Measurements from ENCODE around the gene ABCB11. TPM values are rescaled to one million over a fixed set of nuclear protein-coding genes. Genes with fewer than 3 reads are reported as not detected.

Gene ABCB11
- polyA plus RNA-seq, 1 donor from 2014 or later: not detected

DNA sequence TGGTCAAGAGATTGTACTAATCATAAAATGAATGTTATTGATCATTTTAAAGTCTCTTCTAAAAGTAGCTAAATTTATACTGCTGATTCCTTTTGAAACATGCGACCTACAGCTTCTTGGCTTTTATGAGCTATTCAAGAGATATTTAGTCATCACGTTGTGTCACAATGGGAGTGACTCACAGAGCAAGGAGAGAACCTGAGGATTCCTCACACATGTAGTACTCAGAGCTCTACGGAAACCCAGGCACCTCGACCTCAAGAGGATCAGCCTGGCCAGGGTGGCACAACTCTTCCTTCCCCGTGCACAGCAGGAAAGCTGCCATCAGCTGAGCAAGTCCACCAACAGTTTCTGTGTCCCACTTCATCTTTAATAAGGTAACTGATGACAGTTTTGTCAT is 38.2 kb upstream of the ABCB11 start, which contains the start of gene DHRS9:
TSS of gene DHRS9 (plus strand) at position 223 of the 400 bp plus-strand sequence. CDS start 12,019 bp downstream, outside the sequence.
- H2AFZ ChIP-seq (ENCODE audit: low read depth, low read length): no peak within 1 kb of the TSS
- no peaks in the 10 kb centered on the region for H3K79me2 ChIP-seq (replicated peaks; ENCODE audit: insufficient read depth, low read length)
- H4K20me1 ChIP-seq (ENCODE audit: insufficient read depth): no peaks in the 10 kb centered on the region
- H3K9me3 ChIP-seq (ENCODE audit: low read length): no peaks in the 10 kb centered on the region
- no peaks in the 10 kb centered on the region for H3K36me3 ChIP-seq (ENCODE audit: insufficient read depth, low read length)
- TF ChIP-seq EP300 (conservative IDR thresholded peaks at IDR 0.05; ENCODE audit: poor library complexity, severe bottlenecking) (no peak), POLR2AphosphoS5 (IDR thresholded peaks at IDR 0.05) (no peak), SMC3 (conservative IDR thresholded peaks at IDR 0.05; ENCODE audit: poor library complexity) (no peak), EZH2 (IDR thresholded peaks at IDR 0.05; ENCODE audit: borderline replicate concordance, insufficient read depth, low read length, poor library complexity, severe bottlenecking) (no peak), TAF1 (IDR thresholded peaks at IDR 0.05; ENCODE audit: low read depth) (no peak)
- H3K27me3 ChIP-seq (ENCODE audit: insufficient read depth, low read depth, low read length): no peaks in the 10 kb centered on the region
- H3K4me2 ChIP-seq (ENCODE audit: low read length): no peak within 1 kb of the TSS
- no peak within 1 kb of the TSS for H3K9ac ChIP-seq (ENCODE audit: low read length)
- H3K9me2 ChIP-seq (ENCODE audit: insufficient read depth, low read length): no peaks in the 10 kb centered on the region
- no peak within 1 kb of the TSS for H3K27ac ChIP-seq (ENCODE audit: low read length)
- H3K4me3 ChIP-seq (ENCODE audit: low read length): no peak within 1 kb of the TSS
- H3F3A ChIP-seq (ENCODE audit: insufficient read depth, low read length, poor library complexity, severe bottlenecking): no peaks in the 10 kb centered on the region

DNA sequence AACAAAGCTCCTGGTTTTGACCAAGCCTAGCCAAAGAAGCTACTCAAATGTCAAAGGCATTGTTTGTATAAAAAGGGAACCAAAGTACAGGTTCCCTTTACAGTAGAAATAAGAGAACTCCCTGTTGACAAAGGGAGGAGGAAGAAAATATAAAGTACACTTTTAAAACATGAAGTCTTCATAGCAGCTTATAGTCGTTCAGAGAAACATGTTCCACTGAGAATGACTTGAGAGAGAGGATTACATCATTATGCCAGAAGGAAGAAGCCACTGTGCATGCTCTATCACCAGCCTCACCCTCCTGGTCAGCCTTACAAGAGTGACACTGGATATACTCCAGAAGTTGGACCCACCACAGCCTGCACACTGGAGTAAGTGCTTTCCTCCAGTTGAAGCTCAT is 35.8 kb upstream of the ABCB11 start:
- Histone ChIP-seq H3K27ac (ENCODE audit: low read length) (no peak overlapping the region), H3K9ac (ENCODE audit: low read length) (no peak overlapping the region), H3K4me2 (ENCODE audit: low read length) (no peak overlapping the region), H3K9me3 (ENCODE audit: low read length) (no peaks in the 10 kb centered on the region), H3K27me3 (ENCODE audit: insufficient read depth, low read depth, low read length) (no peaks in the 10 kb centered on the region), H3K79me2 (replicated peaks; ENCODE audit: insufficient read depth, low read length) (no peaks in the 10 kb centered on the region), H4K20me1 (ENCODE audit: insufficient read depth) (no peaks in the 10 kb centered on the region), H3K4me3 (ENCODE audit: low read length) (no peak overlapping the region), H3F3A (ENCODE audit: insufficient read depth, low read length, poor library complexity, severe bottlenecking) (no peaks in the 10 kb centered on the region), H2AFZ (ENCODE audit: low read depth, low read length) (no peak overlapping the region), H3K9me2 (ENCODE audit: insufficient read depth, low read length) (no peaks in the 10 kb centered on the region), H3K36me3 (ENCODE audit: insufficient read depth, low read length) (no peaks in the 10 kb centered on the region)
- TF ChIP-seq EP300 (conservative IDR thresholded peaks at IDR 0.05; ENCODE audit: poor library complexity, severe bottlenecking) (no peak), MXI1 (conservative IDR thresholded peaks at IDR 0.05; ENCODE audit: poor library complexity, severe bottlenecking) (no peak), SMC3 (conservative IDR thresholded peaks at IDR 0.05; ENCODE audit: poor library complexity) (no peak), TAF1 (IDR thresholded peaks at IDR 0.05; ENCODE audit: low read depth) (no peak), EZH2 (IDR thresholded peaks at IDR 0.05; ENCODE audit: borderline replicate concordance, insufficient read depth, low read length, poor library complexity, severe bottlenecking) (no peak), RAD21 (conservative IDR thresholded peaks at IDR 0.05) (no peak), POLR2AphosphoS5 (IDR thresholded peaks at IDR 0.05) (no peak)
- TF ChIP-seq, protein P1, sequence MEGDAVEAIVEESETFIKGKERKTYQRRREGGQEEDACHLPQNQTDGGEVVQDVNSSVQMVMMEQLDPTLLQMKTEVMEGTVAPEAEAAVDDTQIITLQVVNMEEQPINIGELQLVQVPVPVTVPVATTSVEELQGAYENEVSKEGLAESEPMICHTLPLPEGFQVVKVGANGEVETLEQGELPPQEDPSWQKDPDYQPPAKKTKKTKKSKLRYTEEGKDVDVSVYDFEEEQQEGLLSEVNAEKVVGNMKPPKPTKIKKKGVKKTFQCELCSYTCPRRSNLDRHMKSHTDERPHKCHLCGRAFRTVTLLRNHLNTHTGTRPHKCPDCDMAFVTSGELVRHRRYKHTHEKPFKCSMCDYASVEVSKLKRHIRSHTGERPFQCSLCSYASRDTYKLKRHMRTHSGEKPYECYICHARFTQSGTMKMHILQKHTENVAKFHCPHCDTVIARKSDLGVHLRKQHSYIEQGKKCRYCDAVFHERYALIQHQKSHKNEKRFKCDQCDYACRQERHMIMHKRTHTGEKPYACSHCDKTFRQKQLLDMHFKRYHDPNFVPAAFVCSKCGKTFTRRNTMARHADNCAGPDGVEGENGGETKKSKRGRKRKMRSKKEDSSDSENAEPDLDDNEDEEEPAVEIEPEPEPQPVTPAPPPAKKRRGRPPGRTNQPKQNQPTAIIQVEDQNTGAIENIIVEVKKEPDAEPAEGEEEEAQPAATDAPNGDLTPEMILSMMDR (IDR thresholded peaks at IDR 0.05; ENCODE audit: poor library complexity, severe bottlenecking): no peak

DNA sequence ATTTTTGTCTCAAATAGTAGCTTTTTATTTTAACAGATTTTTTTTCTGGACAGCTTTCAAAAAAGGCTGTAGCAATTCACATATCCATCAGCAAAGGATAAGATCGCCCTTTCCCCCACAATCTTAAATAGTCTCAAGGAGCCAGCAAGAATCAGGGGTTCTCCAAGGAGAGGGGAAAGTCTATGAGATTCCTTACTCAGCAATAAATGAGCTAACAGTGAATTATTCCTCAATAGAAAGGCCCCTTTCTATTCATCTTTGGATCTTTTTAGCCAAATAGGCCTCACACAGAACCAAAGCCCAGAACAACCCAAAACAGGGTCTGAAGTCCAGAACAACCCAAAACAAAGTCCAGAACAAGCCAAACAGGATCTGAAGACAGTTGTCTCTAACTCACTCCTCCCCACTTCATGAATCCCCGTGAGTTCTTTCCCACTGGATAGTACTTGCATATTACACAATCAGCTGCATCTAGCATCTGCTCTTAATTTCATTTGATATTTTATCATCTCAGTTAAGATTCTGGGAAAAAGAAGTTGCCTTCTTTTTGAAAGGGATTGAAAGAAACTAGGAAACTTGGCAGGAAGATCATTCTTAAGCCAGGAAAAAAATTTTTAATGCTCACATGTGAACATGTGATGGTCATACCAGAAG is 34.9 kb upstream of the ABCB11 start:
- Histone ChIP-seq H3K27me3 (ENCODE audit: insufficient read depth, low read depth, low read length) (no peaks in the 10 kb centered on the region), H3K27ac (ENCODE audit: low read length) (no peak overlapping the region), H4K20me1 (ENCODE audit: insufficient read depth) (no peaks in the 10 kb centered on the region)

More for the DNA sequence above, 34.9 kb upstream of the ABCB11 start:
- H3K79me2 ChIP-seq (replicated peaks; ENCODE audit: insufficient read depth, low read length): no peaks in the 10 kb centered on the region
- TF ChIP-seq TAF1 (IDR thresholded peaks at IDR 0.05; ENCODE audit: low read depth) (no peak), EZH2 (IDR thresholded peaks at IDR 0.05; ENCODE audit: borderline replicate concordance, insufficient read depth, low read length, poor library complexity, severe bottlenecking) (no peak), RAD21 (conservative IDR thresholded peaks at IDR 0.05) (no peak), MXI1 (conservative IDR thresholded peaks at IDR 0.05; ENCODE audit: poor library complexity, severe bottlenecking) (no peak), SMC3 (conservative IDR thresholded peaks at IDR 0.05; ENCODE audit: poor library complexity) (no peak), EP300 (conservative IDR thresholded peaks at IDR 0.05; ENCODE audit: poor library complexity, severe bottlenecking) (no peak), POLR2AphosphoS5 (IDR thresholded peaks at IDR 0.05) (no peak)
- TF ChIP-seq, protein P1 (IDR thresholded peaks at IDR 0.05; ENCODE audit: poor library complexity, severe bottlenecking): no peak
- TF ChIP-seq, protein P2, sequence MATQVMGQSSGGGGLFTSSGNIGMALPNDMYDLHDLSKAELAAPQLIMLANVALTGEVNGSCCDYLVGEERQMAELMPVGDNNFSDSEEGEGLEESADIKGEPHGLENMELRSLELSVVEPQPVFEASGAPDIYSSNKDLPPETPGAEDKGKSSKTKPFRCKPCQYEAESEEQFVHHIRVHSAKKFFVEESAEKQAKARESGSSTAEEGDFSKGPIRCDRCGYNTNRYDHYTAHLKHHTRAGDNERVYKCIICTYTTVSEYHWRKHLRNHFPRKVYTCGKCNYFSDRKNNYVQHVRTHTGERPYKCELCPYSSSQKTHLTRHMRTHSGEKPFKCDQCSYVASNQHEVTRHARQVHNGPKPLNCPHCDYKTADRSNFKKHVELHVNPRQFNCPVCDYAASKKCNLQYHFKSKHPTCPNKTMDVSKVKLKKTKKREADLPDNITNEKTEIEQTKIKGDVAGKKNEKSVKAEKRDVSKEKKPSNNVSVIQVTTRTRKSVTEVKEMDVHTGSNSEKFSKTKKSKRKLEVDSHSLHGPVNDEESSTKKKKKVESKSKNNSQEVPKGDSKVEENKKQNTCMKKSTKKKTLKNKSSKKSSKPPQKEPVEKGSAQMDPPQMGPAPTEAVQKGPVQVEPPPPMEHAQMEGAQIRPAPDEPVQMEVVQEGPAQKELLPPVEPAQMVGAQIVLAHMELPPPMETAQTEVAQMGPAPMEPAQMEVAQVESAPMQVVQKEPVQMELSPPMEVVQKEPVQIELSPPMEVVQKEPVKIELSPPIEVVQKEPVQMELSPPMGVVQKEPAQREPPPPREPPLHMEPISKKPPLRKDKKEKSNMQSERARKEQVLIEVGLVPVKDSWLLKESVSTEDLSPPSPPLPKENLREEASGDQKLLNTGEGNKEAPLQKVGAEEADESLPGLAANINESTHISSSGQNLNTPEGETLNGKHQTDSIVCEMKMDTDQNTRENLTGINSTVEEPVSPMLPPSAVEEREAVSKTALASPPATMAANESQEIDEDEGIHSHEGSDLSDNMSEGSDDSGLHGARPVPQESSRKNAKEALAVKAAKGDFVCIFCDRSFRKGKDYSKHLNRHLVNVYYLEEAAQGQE (IDR thresholded peaks at IDR 0.05; ENCODE audit: borderline replicate concordance): no peak
- no peak overlapping the region for H3K4me2 ChIP-seq (ENCODE audit: low read length)
- no peaks in the 10 kb centered on the region for H3K9me3 ChIP-seq (ENCODE audit: low read length)
- no peaks in the 10 kb centered on the region for H3K36me3 ChIP-seq (ENCODE audit: insufficient read depth, low read length)
- H2AFZ ChIP-seq (ENCODE audit: low read depth, low read length): no peak overlapping the region
- no peak overlapping the region for H3K9ac ChIP-seq (ENCODE audit: low read length)
- H3K4me3 ChIP-seq (ENCODE audit: low read length): no peak overlapping the region
- no peaks in the 10 kb centered on the region for H3F3A ChIP-seq (ENCODE audit: insufficient read depth, low read length, poor library complexity, severe bottlenecking)
- H3K9me2 ChIP-seq (ENCODE audit: insufficient read depth, low read length): no peaks in the 10 kb centered on the region

Data from neural cell (in vitro differentiated cells).